Skeletal muscle tissue (tissue), 4 donors: Measurements from ENCODE around the gene FCRL2. TPM values are rescaled to one million over a fixed set of nuclear protein-coding genes. Genes with fewer than 3 reads are reported as not detected.
"Not testable (repeated sequence)": the region's sequence is repeated elsewhere in the genome, so short reads cannot be mapped to it uniquely, and the experiment has no call there.

Source experiments
- H3K27ac ChIP-seq: one replicate; pipeline ENCODE4 v1.7.0; 2013; ENCODE audit warnings: mild to moderate bottlenecking, low read depth, low read length, inconsistent platforms
- H3K27me3 ChIP-seq, 3 donors: one replicate each; pipeline ENCODE4 v1.7.0; 2013; ENCODE audit warnings: low read length in 3 of 3; ENCODE audit not compliant: control insufficient read depth in 3 of 3, insufficient read depth in 3 of 3
- H3K36me3 ChIP-seq, 3 donors: one replicate each; pipeline ENCODE4 v1.7.0; 2013; ENCODE audit warnings: low read length in 3 of 3; ENCODE audit not compliant: control insufficient read depth in 3 of 3, insufficient read depth in 3 of 3
- H3K4me1 ChIP-seq, 3 donors: one replicate each; pipeline ENCODE4 v1.7.0; 2013; ENCODE audit warnings: low read length in 3 of 3, mild to moderate bottlenecking in 3 of 3; ENCODE audit not compliant: control insufficient read depth in 3 of 3, insufficient read depth in 3 of 3
- H3K4me3 ChIP-seq, 3 donors: one replicate each; pipeline ENCODE4 v1.7.0; 2013; ENCODE audit warnings: low read length in 3 of 3
- H3K9ac ChIP-seq, 3 donors: one replicate each; pipeline ENCODE4 v1.7.0; 2013; ENCODE audit warnings: low read length in 3 of 3, mild to moderate bottlenecking in 3 of 3, moderate library complexity in 2 of 3, low read depth in 1 of 3
- H3K9me3 ChIP-seq, 3 donors: one replicate each; pipeline ENCODE4 v1.7.0; 2013; ENCODE audit warnings: low read length in 3 of 3; ENCODE audit not compliant: control insufficient read depth in 3 of 3
- total RNA-seq: library from RNA; depleted of rRNA; stranded (reverse); fragments of >200 nt; gene quantifications from one replicate; pipeline ENCODE4 v1.2.3, GENCODE V29; 2014
- donor health status: Osteomylitis.

Gene FCRL2
- total RNA-seq, 1 donor from 2014 or later, result not detected

GRCh38 chr1:157758018-157758417, 18.9 kb downstream of the FCRL2 start:
- Histone ChIP-seq H3K27me3 (no peaks in the 10 kb centered on the region), H3K27ac (no peak overlapping the region), H3K9ac (no peak overlapping the region), H3K4me1 (no peaks in the 10 kb centered on the region), H3K4me3 (no peak overlapping the region), H3K36me3 (no peaks in the 10 kb centered on the region), H3K9me3 (no peaks in the 10 kb centered on the region)

- no peaks in the 10 kb centered on the region for H3K27me3 ChIP-seq
- no peak overlapping the region for H3K4me3 ChIP-seq
- no peaks in the 10 kb centered on the region for H3K4me1 ChIP-seq
- no peak overlapping the region for H3K27ac ChIP-seq
- H3K9me3 ChIP-seq, result no peaks in the 10 kb centered on the region
- no peak overlapping the region for H3K9ac ChIP-seq
- no peaks in the 10 kb centered on the region for H3K36me3 ChIP-seq
Observed at GRCh38 chr1:157753611-157754010, 23.3 kb downstream of the FCRL2 start.

GRCh38 chr1:157751283-157751682, 25.6 kb downstream of the FCRL2 start:
- no peak overlapping the region for H3K4me3 ChIP-seq
- H3K4me1 ChIP-seq, result no peaks in the 10 kb centered on the region
- no peaks in the 10 kb centered on the region for H3K36me3 ChIP-seq
- H3K27ac ChIP-seq, result no peak overlapping the region
- no peaks in the 10 kb centered on the region for H3K27me3 ChIP-seq
- H3K9ac ChIP-seq, result no peak overlapping the region
- no peaks in the 10 kb centered on the region for H3K9me3 ChIP-seq

GRCh38 chr1:157748262-157748817, 28.6 kb downstream of the FCRL2 start:
- no peaks in the 10 kb centered on the region for H3K9me3 ChIP-seq
- no peaks in the 10 kb centered on the region for H3K27me3 ChIP-seq
- H3K9ac ChIP-seq, result no peak overlapping the region
- H3K4me1 ChIP-seq, result no peaks in the 10 kb centered on the region
- no peak overlapping the region for H3K27ac ChIP-seq
- no peak overlapping the region for H3K4me3 ChIP-seq
- no peaks in the 10 kb centered on the region for H3K36me3 ChIP-seq

GRCh38 chr1:157739229-157739901, 37.6 kb downstream of the FCRL2 start:
- Histone ChIP-seq H3K27ac (no peak overlapping the region), H3K27me3 (peaks cover 0 to 2% (median 0%) of the 10 kb centered on the region in 3 donors), H3K9ac (no peak overlapping the region), H3K36me3 (no peaks in the 10 kb centered on the region), H3K4me1 (no peaks in the 10 kb centered on the region), H3K4me3 (no peak overlapping the region), H3K9me3 (no peaks in the 10 kb centered on the region)

GRCh38 chr1:157735991-157736390, 40.9 kb downstream of the FCRL2 start:
- H3K9me3 ChIP-seq, H3K9ac ChIP-seq, H3K36me3 ChIP-seq, H3K27ac ChIP-seq, H3K27me3 ChIP-seq, H3K4me1 ChIP-seq, H3K4me3 ChIP-seq: not testable (repeated sequence)

- Histone ChIP-seq H3K9ac (no peak overlapping the region), H3K4me3 (no peak overlapping the region), H3K9me3 (no peaks in the 10 kb centered on the region), H3K4me1 (no peaks in the 10 kb centered on the region), H3K36me3 (no peaks in the 10 kb centered on the region), H3K27me3 (no peaks in the 10 kb centered on the region), H3K27ac (no peak overlapping the region)
Observed at GRCh38 chr1:157734321-157734720, 42.6 kb downstream of the FCRL2 start.

- H3K9ac ChIP-seq, result no peak overlapping the region
- H3K4me1 ChIP-seq, result no peaks in the 10 kb centered on the region
- no peak overlapping the region for H3K4me3 ChIP-seq
- no peaks in the 10 kb centered on the region for H3K36me3 ChIP-seq
- no peak overlapping the region for H3K27ac ChIP-seq
- no peaks in the 10 kb centered on the region for H3K27me3 ChIP-seq
- no peaks in the 10 kb centered on the region for H3K9me3 ChIP-seq
Observed at GRCh38 chr1:157732755-157733154, 44.2 kb downstream of the FCRL2 start.

- no peaks in the 10 kb centered on the region for H3K36me3 ChIP-seq
- H3K4me3 ChIP-seq, result no peak overlapping the region
- H3K9me3 ChIP-seq, result peaks cover 0 to 2% (median 0%) of the 10 kb centered on the region in 3 donors
- H3K9ac ChIP-seq, result no peak overlapping the region
- no peaks in the 10 kb centered on the region for H3K27me3 ChIP-seq
- H3K27ac ChIP-seq, result no peak overlapping the region
- H3K4me1 ChIP-seq, result no peaks in the 10 kb centered on the region
Observed at GRCh38 chr1:157725221-157725577, 51.7 kb downstream of the FCRL2 start.

- Histone ChIP-seq H3K27ac (no peak overlapping the region), H3K9ac (no peak overlapping the region), H3K9me3 (peaks cover 0 to 2% (median 0%) of the 10 kb centered on the region in 3 donors), H3K4me1 (no peaks in the 10 kb centered on the region), H3K4me3 (no peak overlapping the region), H3K36me3 (no peaks in the 10 kb centered on the region), H3K27me3 (no peaks in the 10 kb centered on the region)
Observed at GRCh38 chr1:157724537-157725220, 52.3 kb downstream of the FCRL2 start.
